IPS-18a (cell line): ENCODE data around the gene SMOC2.
"Not testable (repeated sequence)": the region's sequence is repeated elsewhere in the genome, so short reads cannot be mapped to it uniquely, and the experiment has no call there.

ENCODE experiments used
- H3K27ac ChIP-seq: one replicate; pipeline ENCODE4 v1.5.1; 2013; ENCODE audit warnings: low read length
- H3K27me3 ChIP-seq: one replicate; pipeline ENCODE4 v1.6.1; 2013; ENCODE audit warnings: mild to moderate bottlenecking, low read length; ENCODE audit not compliant: control insufficient read depth, insufficient read depth
- H3K36me3 ChIP-seq: one replicate; pipeline ENCODE4 v1.6.1; 2013; ENCODE audit warnings: low read depth, low read length; ENCODE audit not compliant: control insufficient read depth
- H3K4me1 ChIP-seq: one replicate; pipeline ENCODE4 v1.6.1; 2013; ENCODE audit warnings: low read depth, low read length; ENCODE audit not compliant: control insufficient read depth
- H3K4me3 ChIP-seq: one replicate; pipeline ENCODE4 v1.5.1; 2013; ENCODE audit warnings: low read length
- H3K9ac ChIP-seq: one replicate; pipeline ENCODE4 v1.6.1; 2013; ENCODE audit warnings: mild to moderate bottlenecking, low read length, moderate library complexity
- H3K9me3 ChIP-seq: one replicate; pipeline ENCODE4 v1.6.1; 2013; ENCODE audit warnings: low read depth, low read length; ENCODE audit not compliant: control insufficient read depth

Gene SMOC2

GRCh38 chr6:168601546-168601945, 160.6 kb downstream of the SMOC2 start:
- Histone ChIP-seq H3K36me3 (no peaks in the 10 kb centered on the region), H3K4me1 (no peaks in the 10 kb centered on the region), H3K27ac (no peak overlapping the region), H3K4me3 (no peak overlapping the region), H3K9me3 (no peaks in the 10 kb centered on the region), H3K27me3 (no peaks in the 10 kb centered on the region), H3K9ac (no peak overlapping the region)

- H3K27me3 ChIP-seq: no peaks in the 10 kb centered on the region
- no peaks in the 10 kb centered on the region for H3K36me3 ChIP-seq
- H3K4me1 ChIP-seq: peaks cover 6% of the 10 kb centered on the region
- no peak overlapping the region for H3K9ac ChIP-seq
- H3K9me3 ChIP-seq: no peaks in the 10 kb centered on the region
- H3K4me3 ChIP-seq: no peak overlapping the region
- no peak overlapping the region for H3K27ac ChIP-seq
These were observed 161.6 kb downstream of the SMOC2 start for GRCh38 chr6:168602576-168602975.

GRCh38 chr6:168603234-168603633, 162.2 kb downstream of the SMOC2 start:
- Histone ChIP-seq H3K27ac (no peak overlapping the region), H3K9me3 (no peaks in the 10 kb centered on the region)

GRCh38 chr6:168605964-168606363, 165.0 kb downstream of the SMOC2 start:
- H3K9ac ChIP-seq: no peak overlapping the region
- peaks cover 10% of the 10 kb centered on the region for H3K4me1 ChIP-seq
- H3K36me3 ChIP-seq: no peaks in the 10 kb centered on the region
- no peak overlapping the region for H3K4me3 ChIP-seq
- H3K9me3 ChIP-seq: no peaks in the 10 kb centered on the region
- no peak overlapping the region for H3K27ac ChIP-seq
- no peaks in the 10 kb centered on the region for H3K27me3 ChIP-seq

More at GRCh38 chr6:168603234-168603633, 162.2 kb downstream of the SMOC2 start:
- Histone ChIP-seq H3K36me3 (no peaks in the 10 kb centered on the region), H3K9ac (no peak overlapping the region), H3K4me3 (no peak overlapping the region), H3K27me3 (no peaks in the 10 kb centered on the region), H3K4me1 (peaks cover 10% of the 10 kb centered on the region)

- no peak overlapping the region for H3K9ac ChIP-seq
- no peaks in the 10 kb centered on the region for H3K36me3 ChIP-seq
- H3K9me3 ChIP-seq: no peaks in the 10 kb centered on the region
- H3K27me3 ChIP-seq: no peaks in the 10 kb centered on the region
- H3K4me1 ChIP-seq: peaks cover 10% of the 10 kb centered on the region
- no peak overlapping the region for H3K4me3 ChIP-seq
- no peak overlapping the region for H3K27ac ChIP-seq
These were observed 165.7 kb downstream of the SMOC2 start for GRCh38 chr6:168606722-168607121.

- H3K36me3 ChIP-seq: no peaks in the 10 kb centered on the region
- no peak overlapping the region for H3K4me3 ChIP-seq
- peaks cover 10% of the 10 kb centered on the region for H3K4me1 ChIP-seq
- no peak overlapping the region for H3K27ac ChIP-seq
- H3K27me3 ChIP-seq: no peaks in the 10 kb centered on the region
- no peak overlapping the region for H3K9ac ChIP-seq
- no peaks in the 10 kb centered on the region for H3K9me3 ChIP-seq
These were observed 166.5 kb downstream of the SMOC2 start for GRCh38 chr6:168607272-168608112.

GRCh38 chr6:168608113-168608400, 167.1 kb downstream of the SMOC2 start:
- H3K27me3 ChIP-seq: no peaks in the 10 kb centered on the region
- H3K36me3 ChIP-seq: no peaks in the 10 kb centered on the region
- no peaks in the 10 kb centered on the region for H3K9me3 ChIP-seq
- no peak overlapping the region for H3K4me3 ChIP-seq
- H3K4me1 ChIP-seq: peaks cover 10% of the 10 kb centered on the region
- H3K27ac ChIP-seq: no peak overlapping the region
- no peak overlapping the region for H3K9ac ChIP-seq

- Histone ChIP-seq H3K27me3 (no peaks in the 10 kb centered on the region), H3K36me3 (no peaks in the 10 kb centered on the region), H3K4me1 (peaks cover 10% of the 10 kb centered on the region), H3K9me3 (no peaks in the 10 kb centered on the region), H3K9ac (no peak overlapping the region), H3K27ac (no peak overlapping the region), H3K4me3 (no peak overlapping the region)
These were observed 168.2 kb downstream of the SMOC2 start for GRCh38 chr6:168609026-168609685.

GRCh38 chr6:168609914-168610490, 169.0 kb downstream of the SMOC2 start:
- no peak overlapping the region for H3K27ac ChIP-seq
- H3K4me1 ChIP-seq: peaks cover 10% of the 10 kb centered on the region
- H3K9me3 ChIP-seq: no peaks in the 10 kb centered on the region
- H3K36me3 ChIP-seq: no peaks in the 10 kb centered on the region
- H3K9ac ChIP-seq: no peak overlapping the region
- H3K4me3 ChIP-seq: no peak overlapping the region
- H3K27me3 ChIP-seq: no peaks in the 10 kb centered on the region

GRCh38 chr6:168610966-168611365, 170.0 kb downstream of the SMOC2 start:
- H3K27me3 ChIP-seq, H3K4me3 ChIP-seq, H3K27ac ChIP-seq, H3K4me1 ChIP-seq, H3K36me3 ChIP-seq, H3K9me3 ChIP-seq, H3K9ac ChIP-seq: not testable (repeated sequence)

GRCh38 chr6:168611691-168612090, 170.7 kb downstream of the SMOC2 start:
- peaks cover 10% of the 10 kb centered on the region for H3K4me1 ChIP-seq
- no peak overlapping the region for H3K27ac ChIP-seq
- no peaks in the 10 kb centered on the region for H3K27me3 ChIP-seq
- no peak overlapping the region for H3K9ac ChIP-seq
- H3K9me3 ChIP-seq: no peaks in the 10 kb centered on the region
- no peak overlapping the region for H3K4me3 ChIP-seq
- H3K36me3 ChIP-seq: no peaks in the 10 kb centered on the region
